HepG2 (cell line): ENCODE data around the gene CAPN11. TPM values are rescaled to one million over a fixed set of nuclear protein-coding genes. Genes with fewer than 3 reads are reported as not detected.

Experiments used
- ATAC-seq: fragments of 200-7000 bp; cut with Tn5 transposase; 3 replicates; pipeline ENCODE4 v1.9.1; 2020; ENCODE audit warnings: mild to moderate bottlenecking, moderate library complexity
- BruUV-seq: library from RNA; stranded (reverse); fragments of 400-500 nt; replicated peaks from 2 replicates; lab custom pipeline; 2021; lab: Mats Ljungman, UMichigan
- CTCF ChIA-PET: fragments of 300-600 bp; formaldehyde crosslinking; extraction: SDS; loops from one replicate; lab custom pipeline; 2021; ENCODE audit warnings: low total read pairs, inconsistent platforms, low intra/inter-chr PET ratio; lab: Yijun Ruan, JAX
- POLR2A ChIA-PET: fragments of 350-600 bp; sonication (Branson Sonifier 250); formaldehyde crosslinking; loops from one replicate; lab custom pipeline; 2020; ENCODE audit warnings: antibody characterized with exemption, inconsistent platforms; lab: Yijun Ruan, JAX
- DNase-seq: peaks from one replicate; pipeline ENCODE4 v3.0.0-alpha.2; 2015; ENCODE audit warnings: low spot score
- FAIRE-seq: peaks from 3 replicates; lab custom pipeline; 2011; peaks lifted over from hg19 to GRCh38; lab: Jason Lieb, UNC
- H2AFZ ChIP-seq: one replicate; pipeline ENCODE4 v1.6.1; 2011; ENCODE audit warnings: low read length, inconsistent platforms
- H3K27ac ChIP-seq: fragments of 300-600 bp; 3 replicates; pipeline ENCODE4 v1.8.0; 2011; ENCODE audit warnings: mixed run types, mild to moderate bottlenecking, mixed read lengths, low read length, inconsistent platforms; ENCODE audit not compliant: insufficient read depth; ENCODE audit errors: extremely low read length
- H3K27me3 ChIP-seq, 2 experiments: fragments of 200-600 bp in 1 of 2; 2 replicates in 1 of 2; 3 replicates in 1 of 2; pipeline versions ENCODE4 v1.6.0 to v1.8.0; 2011; ENCODE audit warnings: low read length in 2 of 2, mild to moderate bottlenecking in 2 of 2, moderate library complexity in 2 of 2, inconsistent platforms in 1 of 2; ENCODE audit not compliant: insufficient read depth in 2 of 2, control insufficient read depth in 1 of 2
- H3K36me3 ChIP-seq, 2 experiments: fragments of 200-600 bp in 1 of 2; replicated peaks in 1 of 2; 2 replicates in 1 of 2; 3 replicates in 1 of 2; pipeline versions ENCODE4 v1.5.1 to v1.8.0; 2011; ENCODE audit warnings: low read length in 2 of 2, inconsistent platforms in 1 of 2; ENCODE audit not compliant: insufficient read depth in 2 of 2, control insufficient read depth in 1 of 2
- H3K4me1 ChIP-seq: 2 replicates; pipeline ENCODE4 v1.5.1; 2012; ENCODE audit warnings: low read length, inconsistent platforms; ENCODE audit not compliant: insufficient read depth
- H3K4me2 ChIP-seq: 2 replicates; pipeline ENCODE4 v1.6.0; 2011; ENCODE audit warnings: low read depth, low read length, inconsistent platforms
- H3K4me3 ChIP-seq, 3 experiments: fragments of 200-600 bp in 1 of 3; sonication (generic), shearing (Covaris generic) in 1 of 3; replicated peaks in 1 of 3; 2 replicates each; pipeline ENCODE4 v1.5.1; 2011 to 2016; ENCODE audit warnings: low read length in 3 of 3, inconsistent platforms in 2 of 3, low read depth in 2 of 3, mild to moderate bottlenecking in 2 of 3, control low read depth in 1 of 3, mixed read lengths in 1 of 3; ENCODE audit not compliant: insufficient read depth in 1 of 3
- H3K79me2 ChIP-seq: one replicate; pipeline ENCODE4 v1.6.1; 2011; ENCODE audit warnings: low read length, inconsistent platforms; ENCODE audit not compliant: insufficient read depth
- H3K9ac ChIP-seq: 2 replicates; pipeline ENCODE4 v1.6.0; 2011; ENCODE audit warnings: mild to moderate bottlenecking, low read depth, low read length, inconsistent platforms; ENCODE audit not compliant: insufficient read depth
- H3K9me3 ChIP-seq: 2 replicates; pipeline ENCODE4 v1.5.1; 2012; ENCODE audit warnings: mild to moderate bottlenecking, low read length
- H4K20me1 ChIP-seq: 2 replicates; pipeline ENCODE4 v1.6.0; 2011; ENCODE audit warnings: inconsistent platforms, mild to moderate bottlenecking, low read length, moderate library complexity; ENCODE audit not compliant: insufficient read depth
- DZIP1 ChIP-seq: sonication (generic); formaldehyde crosslinking; IDR thresholded peaks from 2 replicates; pipeline ENCODE4 v1.5.0; 2020; ENCODE audit warnings: mild to moderate bottlenecking, missing genetic modification reagents
- EP300 ChIP-seq, 3 experiments: sonication (generic) in 1 of 3; formaldehyde crosslinking in 1 of 3; IDR thresholded peaks; 2 replicates each; pipeline versions ENCODE4 v1.5.1 to v1.6.1; 2011 to 2020; ENCODE audit warnings: low read depth in 2 of 3, low read length in 2 of 3, borderline replicate concordance in 1 of 3, improper control_type of control experiment in 1 of 3, mild to moderate bottlenecking in 1 of 3, missing genetic modification reagents in 1 of 3, moderate library complexity in 1 of 3
- ESRRA ChIP-seq: sonication (generic); formaldehyde crosslinking; IDR thresholded peaks from 2 replicates; pipeline ENCODE4 v1.5.1; 2020; ENCODE audit warnings: mild to moderate bottlenecking, low read depth, missing genetic modification reagents
- GATAD1 ChIP-seq: IDR thresholded peaks from 2 replicates; pipeline ENCODE4 v1.6.1; 2016; ENCODE audit warnings: missing genetic modification reagents, missing compliant biosample characterization
- IKZF1 ChIP-seq: fragments of 450-650 bp; IDR thresholded peaks from 2 replicates; pipeline ENCODE4 v1.7.1; 2016
- THAP9 ChIP-seq: sonication (generic); formaldehyde crosslinking; IDR thresholded peaks from 2 replicates; pipeline ENCODE4; 2020; ENCODE audit warnings: missing genetic modification reagents, mild to moderate bottlenecking, borderline replicate concordance
- ZNF3 ChIP-seq: IDR thresholded peaks from 2 replicates; pipeline ENCODE4 v1.7.0; 2017; ENCODE audit warnings: inconsistent platforms
- ZNF850 ChIP-seq: sonication (generic); formaldehyde crosslinking; conservative IDR thresholded peaks from 2 replicates; pipeline ENCODE4 v1.9.0; 2021; ENCODE audit warnings: mild to moderate bottlenecking, missing genetic modification reagents
- WGBS: methylation state at CpG from one replicate; pipeline ENCODE4 v1.1.6; 2017; ENCODE audit warnings: low lambda C conversion rate; 5-methylcytosine and 5-hydroxymethylcytosine counted together
- in situ Hi-C: cut with HindIII; loops from 2 replicates; pipeline ENCODE4 v1.10.0; 2017; ENCODE audit warnings: low pct_unique_long_range_greater_than_20kb; ENCODE audit not compliant: extremely low pct_ligation_motif_present
- intact Hi-C: fragments of 100-400 bp; cut with micrococcal nuclease; formaldehyde crosslinking; loops from one replicate; pipeline ENCODE4 v1.10.0; 2022; ENCODE audit not compliant: unreplicated experiment
- polyA plus RNA-seq, 8 experiments: library from polyadenylated mRNA; depleted of rRNA in 3 of 8; stranded (reverse) in 7 of 8; unstranded in 1 of 8; fragments of >200 nt; fragmentation: Illumina TruSeq in 4 of 8; extraction: Trizol in 4 of 8; gene quantifications; 2 replicates each; pipeline versions ENCODE4 v1.2.1 to v1.2.3, GENCODE V29; 2011 to 2016; ENCODE audit warnings: low read depth in 4 of 8, missing spikeins in 1 of 8, mixed read lengths in 1 of 8; ENCODE audit not compliant: insufficient read depth in 1 of 8
- total RNA-seq, 5 experiments: library from RNA; depleted of rRNA; stranded (reverse); fragments of >200 nt; fragmentation: Illumina TruSeq; extraction: Trizol; gene quantifications; 2 replicates each; pipeline ENCODE4 v1.2.3, GENCODE V29; 2016; ENCODE audit warnings: low read depth in 1 of 5
- TF ChIP-seq, protein P1 (sequence below): sonication (generic); formaldehyde crosslinking; IDR thresholded peaks from 2 replicates; pipeline ENCODE4 v1.4.0; 2020; ENCODE audit warnings: missing genetic modification reagents, mild to moderate bottlenecking, borderline replicate concordance
- TF ChIP-seq, protein P2 (sequence below): sonication (generic); formaldehyde crosslinking; IDR thresholded peaks from 2 replicates; pipeline ENCODE4 v1.4.0; 2020; ENCODE audit warnings: mild to moderate bottlenecking, missing genetic modification reagents, borderline replicate concordance

CAPN11 gene
- total and polyA plus RNA-seq, 2 of the 13 experiments (the other 11 are each of a cell fraction or from before 2014, with no cell fraction given) = 0.07 to 0.11 TPM

DNA sequence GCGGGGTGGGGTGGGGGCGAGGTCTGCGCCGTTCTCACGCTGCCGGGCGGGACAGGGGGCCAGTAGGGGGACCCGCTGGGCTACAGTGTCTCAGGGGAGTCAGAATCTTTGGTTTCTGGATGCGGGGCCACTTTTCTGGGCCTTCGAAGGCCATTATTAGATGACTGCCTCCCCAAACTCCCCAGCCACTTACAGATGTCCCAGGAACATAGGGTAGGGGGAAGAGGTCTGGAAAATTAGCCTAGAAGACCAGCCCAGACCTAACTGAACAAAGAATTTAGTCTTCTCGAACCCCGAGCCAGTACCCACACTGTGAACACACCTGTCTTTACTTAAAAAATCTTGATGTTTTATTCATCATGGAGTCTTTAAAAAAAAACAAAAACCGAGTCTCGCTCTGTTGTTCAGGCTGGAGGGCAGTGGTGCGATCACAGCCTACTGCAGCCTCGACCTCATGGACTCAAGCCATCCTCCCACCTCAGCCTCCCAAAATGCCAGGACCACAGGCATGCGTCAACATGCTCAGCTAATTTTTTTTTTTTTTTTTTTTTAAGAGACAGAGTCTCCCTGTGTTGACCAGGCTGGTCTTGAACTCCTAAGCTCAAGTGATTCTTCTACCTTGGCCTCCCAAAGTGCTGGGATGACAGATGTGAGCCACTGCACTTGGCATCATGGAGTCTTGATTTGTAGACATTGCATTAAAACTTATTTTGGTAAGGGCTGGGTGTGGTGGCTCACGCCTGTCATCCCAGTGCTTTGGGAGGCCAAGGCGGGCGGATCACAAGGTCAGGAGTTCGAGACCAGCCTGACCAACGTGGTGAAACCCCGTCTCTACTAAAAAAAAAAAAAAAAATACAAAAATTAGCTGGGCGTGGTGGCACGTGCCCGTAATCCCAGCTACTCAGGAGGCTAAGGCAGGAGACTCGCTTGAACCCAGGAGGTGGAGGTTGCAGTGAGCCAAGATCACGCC is 61.5 kb downstream of the CAPN11 start (continued):
- TF ChIP-seq, protein P1, sequence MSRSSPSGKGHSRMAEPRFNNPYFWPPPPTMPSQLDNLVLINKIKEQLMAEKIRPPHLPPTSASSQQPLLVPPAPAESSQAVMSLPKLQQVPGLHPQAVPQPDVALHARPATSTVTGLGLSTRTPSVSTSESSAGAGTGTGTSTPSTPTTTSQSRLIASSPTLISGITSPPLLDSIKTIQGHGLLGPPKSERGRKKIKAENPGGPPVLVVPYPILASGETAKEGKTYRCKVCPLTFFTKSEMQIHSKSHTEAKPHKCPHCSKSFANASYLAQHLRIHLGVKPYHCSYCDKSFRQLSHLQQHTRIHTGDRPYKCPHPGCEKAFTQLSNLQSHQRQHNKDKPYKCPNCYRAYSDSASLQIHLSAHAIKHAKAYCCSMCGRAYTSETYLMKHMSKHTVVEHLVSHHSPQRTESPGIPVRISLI = 0 out of 2 replicates have a peak, but pooled peaks have one; percentile 37
- 0 out of 2 replicates have a peak, but pooled peaks have one; percentile 25 for TF ChIP-seq ZNF3 (CRISPR knock-in tag)

- in situ Hi-C loops = loop anchor here (5.0 kb wide), 1 partner anchor 49 kb away; no protein-coding TSS in a partner anchor
- Histone ChIP-seq H3K36me3 (no peaks in the 10 kb centered on the region), H3K27ac (no peak overlapping the region), H3K4me1 (peaks cover 87% of the 10 kb centered on the region), H3K9me3 (no peaks in the 10 kb centered on the region), H3K9ac (no peak overlapping the region; the same call in 1 of the 2 replicates), H4K20me1 (no peaks in the 10 kb centered on the region), H2AFZ (no peak overlapping the region), H3K4me3 (no peak overlapping the region), H3K79me2 (peaks cover 16% of the 10 kb centered on the region), H3K4me2 (peak overlapping the region; percentile 66), H3K27me3 (peaks cover 1 to 14% of the 10 kb centered on the region in 2 experiments; a peak in 4 of 5 replicates)
- WGBS = 79% methylated on average over 4 of the region's 4 CpGs
- BruUV-seq = no TSS peak
- FAIRE-seq = no peak
- CTCF ChIA-PET = interaction anchor here (0.6 to 3.2 kb wide), 3 partner anchors 13 to 37 kb away, joined by 3 to 18 read pairs (median 4); no protein-coding TSS in a partner anchor
- intact Hi-C loops = loop anchor here (1.0 kb wide), 2 partner anchors 13 to 49 kb away; no protein-coding TSS in a partner anchor
- POLR2A ChIA-PET = interaction anchor here (0.8 to 4.4 kb wide), 6 partner anchors 15 to 98 kb away, joined by 3 to 61 read pairs (median 4); partner anchors contain the start of genes AARS2, HSP90AB1 and SLC35B2
- ATAC-seq = no peak
- no peak for DNase-seq
- no peak for TF ChIP-seq ZNF850 (CRISPR knock-in tag)
- TF ChIP-seq ESRRA (CRISPR knock-in tag) = no peak
- no peak for TF ChIP-seq IKZF1
- TF ChIP-seq GATAD1 (CRISPR knock-in tag) = 0 out of 2 replicates have a peak, but pooled peaks have one; percentile 5
- TF ChIP-seq THAP9 = 0 out of 2 replicates have a peak, but pooled peaks have one; percentile 2
- no peak for TF ChIP-seq DZIP1
- 0 out of 4 replicates have a peak, but pooled peaks of 1 of the 2 experiments have one; percentile 4 for TF ChIP-seq EP300 (IDR thresholded peaks at IDR 0.05; ENCODE audit: low read depth in 2 of 2, low read length in 2 of 2)
- TF ChIP-seq EP300 (CRISPR knock-in tag; IDR thresholded peaks at IDR 0.05; ENCODE audit: borderline replicate concordance) = no peak
- TF ChIP-seq, protein P2, sequence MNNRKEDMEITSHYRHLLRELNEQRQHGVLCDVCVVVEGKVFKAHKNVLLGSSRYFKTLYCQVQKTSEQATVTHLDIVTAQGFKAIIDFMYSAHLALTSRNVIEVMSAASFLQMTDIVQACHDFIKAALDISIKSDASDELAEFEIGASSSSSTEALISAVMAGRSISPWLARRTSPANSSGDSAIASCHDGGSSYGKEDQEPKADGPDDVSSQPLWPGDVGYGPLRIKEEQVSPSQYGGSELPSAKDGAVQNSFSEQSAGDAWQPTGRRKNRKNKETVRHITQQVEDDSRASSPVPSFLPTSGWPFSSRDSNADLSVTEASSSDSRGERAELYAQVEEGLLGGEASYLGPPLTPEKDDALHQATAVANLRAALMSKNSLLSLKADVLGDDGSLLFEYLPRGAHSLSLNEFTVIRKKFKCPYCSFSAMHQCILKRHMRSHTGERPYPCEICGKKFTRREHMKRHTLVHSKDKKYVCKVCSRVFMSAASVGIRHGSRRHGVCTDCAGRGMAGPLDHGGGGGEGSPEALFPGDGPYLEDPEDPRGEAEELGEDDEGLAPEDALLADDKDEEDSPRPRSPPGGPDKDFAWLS (CRISPR knock-in tag) = no peak
Measured at GRCh38 chr6:44220913-44221290, 62.3 kb downstream of the CAPN11 start.
